ENCODE results near the gene UBASH3B. TPM values are rescaled to one million over a fixed set of nuclear protein-coding genes. Genes with fewer than 3 reads are reported as not detected.

Gene UBASH3B
- polyA plus RNA-seq, 1 experiment = 19.1 TPM

DNA sequence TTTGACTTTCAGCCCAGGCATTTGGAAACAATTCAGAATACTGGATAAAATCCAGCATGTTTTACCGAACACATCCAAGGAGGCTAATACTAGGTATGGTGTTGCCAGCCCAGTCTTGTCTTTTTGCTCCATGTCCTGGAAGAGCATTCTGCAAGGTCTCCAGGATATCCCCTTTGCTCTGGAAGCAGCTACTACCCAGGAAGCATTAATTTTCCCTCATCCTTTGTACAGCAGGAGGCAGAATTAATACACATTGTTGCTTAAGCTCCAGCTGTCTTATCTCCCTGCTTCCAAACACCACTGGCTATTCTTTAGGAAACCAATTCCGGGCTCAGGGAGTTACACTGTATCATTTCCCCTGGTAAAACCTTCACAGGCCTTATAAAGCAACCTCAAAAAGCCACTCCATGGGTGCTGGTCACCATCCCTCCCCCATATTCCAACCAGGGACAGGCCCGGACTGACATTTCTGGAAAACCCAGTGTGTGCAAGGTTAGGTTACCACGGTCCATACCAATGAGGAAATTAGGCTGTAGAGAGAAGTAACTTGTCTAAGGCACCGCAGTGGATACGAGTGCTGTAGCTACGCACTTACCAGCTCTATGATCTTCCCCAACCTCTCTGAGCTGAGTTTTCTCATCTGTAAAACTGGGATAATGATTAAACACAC, 1.5 kb upstream of the UBASH3B start:
- DNase-seq (ENCODE audit: low read depth, low spot score) = no peak
- Histone ChIP-seq H3K4me3 (ENCODE audit: low read depth, low read length) (no peak overlapping the region), H3K9me3 (ENCODE audit: control insufficient read depth, insufficient read depth, low read length) (no peaks in the 10 kb centered on the region; the same call in 1 of the 2 replicates), H3K27me3 (ENCODE audit: control insufficient read depth, insufficient read depth, low read length) (no peaks in the 10 kb centered on the region), H3K27ac (ENCODE audit: low read depth, low read length) (no peak overlapping the region)
- peak; percentile 33 for TF ChIP-seq CTCF (IDR thresholded peaks at IDR 0.05; ENCODE audit: low read depth, low read length)
- ChIA-PET POLR2A (interaction anchor here (0.6 kb wide), 1 partner anchor 197 kb away, joined by 3 read pairs; no protein-coding TSS in a partner anchor), CTCF (interaction anchor here (1.3 kb wide), 1 partner anchor 25 kb away, joined by 3 read pairs; no protein-coding TSS in a partner anchor)

DNA sequence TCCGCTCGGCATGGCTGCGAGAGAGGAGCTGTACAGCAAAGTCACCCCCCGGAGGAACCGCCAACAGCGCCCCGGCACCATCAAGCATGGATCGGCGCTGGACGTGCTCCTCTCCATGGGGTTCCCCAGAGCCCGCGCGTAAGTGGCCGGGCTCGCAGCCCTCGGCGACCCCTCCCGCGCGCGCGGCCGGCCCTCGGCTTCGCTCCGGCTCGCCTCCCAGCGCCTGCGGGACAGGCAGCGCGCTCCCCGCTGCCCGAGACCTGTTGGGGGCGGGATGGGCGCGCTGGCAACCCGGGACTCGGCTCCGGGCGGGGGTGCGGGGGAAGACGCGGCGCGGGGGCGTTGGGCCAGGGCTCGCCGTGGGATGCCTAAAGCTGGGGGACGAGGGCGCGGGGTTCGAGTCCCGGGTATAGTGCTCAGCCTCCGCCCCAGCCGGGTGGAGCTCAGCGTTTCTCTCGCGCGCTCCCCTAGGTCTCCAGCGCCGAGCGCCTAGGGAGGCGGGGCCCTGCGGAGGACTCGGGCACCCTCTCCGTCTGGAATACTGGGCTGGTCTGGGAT, 630 bp downstream of the UBASH3B start:
- peak overlapping the region; percentile 84 for H3K4me3 ChIP-seq (ENCODE audit: low read depth, low read length)
- POLR2A ChIA-PET = interaction anchor here (0.6 to 2.3 kb wide), 14 partner anchors 10 to 826 kb away, joined by 3 to 13 read pairs (median 6); partner anchors contain the start of gene HSPA8
- CTCF ChIA-PET = interaction anchor here (0.9 to 2.3 kb wide), 12 partner anchors 9 to 207 kb away, joined by 3 to 12 read pairs (median 3); no protein-coding TSS in a partner anchor
- no peaks in the 10 kb centered on the region for H3K27me3 ChIP-seq (ENCODE audit: control insufficient read depth, insufficient read depth, low read length)
- DNase-seq (ENCODE audit: low read depth, low spot score) = no peak
- H3K27ac ChIP-seq (ENCODE audit: low read depth, low read length) = peak overlapping the region; percentile 89
- no peaks in the 10 kb centered on the region; the same call in 1 of the 2 replicates for H3K9me3 ChIP-seq (ENCODE audit: control insufficient read depth, insufficient read depth, low read length)
- no peak for TF ChIP-seq CTCF (IDR thresholded peaks at IDR 0.05; ENCODE audit: low read depth, low read length)

DNA sequence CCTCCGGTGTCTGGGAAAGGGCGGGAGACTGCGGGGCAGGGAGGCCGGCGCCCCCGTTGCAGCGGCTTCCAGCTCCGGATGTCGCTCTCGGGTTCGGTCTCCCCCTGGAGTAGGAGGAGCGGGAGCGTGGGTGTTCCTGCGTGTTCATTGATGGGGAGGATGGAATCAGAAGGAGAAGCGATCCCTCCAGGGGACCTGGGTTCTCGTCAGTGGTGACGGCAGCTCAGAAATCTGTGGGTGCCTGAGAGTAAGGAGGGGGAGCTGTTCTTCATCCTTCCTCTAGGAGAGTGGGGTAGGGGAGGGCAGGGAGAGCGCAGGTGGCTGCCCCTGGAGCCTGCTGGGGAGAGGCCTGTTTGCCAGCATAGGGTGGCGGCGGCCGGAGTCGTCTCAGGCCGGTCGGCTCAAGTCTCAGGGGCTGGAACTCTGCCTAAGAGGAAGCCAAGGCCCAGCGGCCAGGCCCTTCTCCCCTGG, 1.1 kb downstream of the UBASH3B start:
- H3K27ac ChIP-seq (ENCODE audit: low read depth, low read length) = peak overlapping the region; percentile 65
- CTCF ChIA-PET = interaction anchor here (0.5 to 2.3 kb wide), 10 partner anchors 10 to 207 kb away, joined by 3 to 12 read pairs (median 4); no protein-coding TSS in a partner anchor
- no peaks in the 10 kb centered on the region; the same call in 1 of the 2 replicates for H3K9me3 ChIP-seq (ENCODE audit: control insufficient read depth, insufficient read depth, low read length)
- peak overlapping the region; percentile 84 for H3K4me3 ChIP-seq (ENCODE audit: low read depth, low read length)
- peak; percentile 19; the same call in 1 of the 2 replicates for TF ChIP-seq CTCF (IDR thresholded peaks at IDR 0.05; ENCODE audit: low read depth, low read length)
- no peaks in the 10 kb centered on the region for H3K27me3 ChIP-seq (ENCODE audit: control insufficient read depth, insufficient read depth, low read length)
- no peak for DNase-seq (ENCODE audit: low read depth, low spot score)
- POLR2A ChIA-PET = interaction anchor here (1.1 to 2.3 kb wide), 6 partner anchors 17 to 406 kb away, joined by 3 to 13 read pairs (median 7); partner anchors contain the start of gene HSPA8

DNA sequence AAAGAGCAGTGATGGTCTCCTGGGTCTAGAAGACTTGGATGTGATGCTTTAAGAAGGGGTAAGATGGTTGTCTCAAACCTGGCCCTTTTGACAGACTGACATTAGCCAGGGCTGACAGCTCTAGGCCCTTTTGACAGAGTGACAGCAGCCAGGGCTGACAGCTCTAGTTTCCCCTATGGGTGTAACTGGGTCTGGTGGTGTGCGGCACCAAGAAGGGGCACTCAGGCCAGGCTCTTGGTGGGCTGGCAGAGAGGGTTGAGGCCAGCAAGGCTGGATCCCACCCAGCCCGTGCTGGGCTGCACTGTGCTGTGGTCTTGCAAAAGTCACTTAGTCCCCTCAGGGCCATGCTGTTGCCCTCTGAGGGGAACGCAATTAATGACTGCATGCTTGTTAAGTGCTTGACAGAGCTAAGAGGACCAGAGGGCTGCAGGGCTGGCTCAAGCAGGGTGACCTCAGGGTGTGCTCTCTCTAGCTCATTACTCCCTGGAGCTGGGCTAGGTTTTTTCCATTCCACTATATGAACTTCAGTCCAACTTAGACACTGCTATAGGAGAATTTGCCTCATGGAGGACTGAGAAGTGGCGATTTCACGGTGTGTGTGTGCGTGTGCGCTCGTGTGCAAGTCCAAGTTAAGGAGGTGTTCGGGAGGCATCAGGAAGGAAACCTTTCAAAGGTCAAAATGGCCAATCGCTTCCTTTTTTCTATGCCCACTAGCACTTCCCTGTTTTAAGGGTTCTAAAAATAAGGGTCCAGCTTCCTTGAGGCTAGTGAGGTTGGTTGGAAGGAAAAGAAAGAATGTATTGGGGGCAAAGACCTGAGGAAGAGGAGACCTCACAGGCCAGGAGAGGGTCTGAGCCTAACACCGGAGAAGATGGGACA, 4.4 kb downstream of the UBASH3B start:
- Histone ChIP-seq H3K27ac (ENCODE audit: low read depth, low read length) (no peak overlapping the region), H3K4me3 (ENCODE audit: low read depth, low read length) (no peak overlapping the region), H3K9me3 (ENCODE audit: control insufficient read depth, insufficient read depth, low read length) (no peaks in the 10 kb centered on the region; the same call in 1 of the 2 replicates), H3K27me3 (ENCODE audit: control insufficient read depth, insufficient read depth, low read length) (no peaks in the 10 kb centered on the region)
- CTCF ChIA-PET = interaction anchor here (1.3 to 1.6 kb wide), 2 partner anchors 31 to 204 kb away, joined by 3 to 4 read pairs; no protein-coding TSS in a partner anchor
- no peak for TF ChIP-seq CTCF (IDR thresholded peaks at IDR 0.05; ENCODE audit: low read depth, low read length)
- DNase-seq (ENCODE audit: low read depth, low spot score) = no peak
- POLR2A ChIA-PET = no interaction called here
